HL-60 (cell line): ENCODE data around the gene BABAM2.

ENCODE experiments used
- GABPA ChIP-seq: IDR thresholded peaks from 2 replicates; pipeline ENCODE4 v1.6.1; 2012; ENCODE audit warnings: low read depth
- POLR2AphosphoS5 ChIP-seq: IDR thresholded peaks from 2 replicates; pipeline ENCODE4 v1.6.1; 2012; ENCODE audit warnings: low read depth
- REST ChIP-seq: IDR thresholded peaks from 2 replicates; pipeline ENCODE4 v1.6.1; 2012; ENCODE audit warnings: low read depth; ENCODE audit not compliant: insufficient replicate concordance
- SPI1 ChIP-seq: IDR thresholded peaks from 2 replicates; pipeline ENCODE4 v1.6.1; 2012; ENCODE audit warnings: low read depth, mild to moderate bottlenecking, borderline replicate concordance
- TF ChIP-seq, protein P1 (sequence below): IDR thresholded peaks from one replicate; pipeline ENCODE4 v1.5.1; 2011; ENCODE audit warnings: low read length, control low read depth, inconsistent platforms; ENCODE audit not compliant: insufficient read depth

- TF ChIP-seq, protein P1, sequence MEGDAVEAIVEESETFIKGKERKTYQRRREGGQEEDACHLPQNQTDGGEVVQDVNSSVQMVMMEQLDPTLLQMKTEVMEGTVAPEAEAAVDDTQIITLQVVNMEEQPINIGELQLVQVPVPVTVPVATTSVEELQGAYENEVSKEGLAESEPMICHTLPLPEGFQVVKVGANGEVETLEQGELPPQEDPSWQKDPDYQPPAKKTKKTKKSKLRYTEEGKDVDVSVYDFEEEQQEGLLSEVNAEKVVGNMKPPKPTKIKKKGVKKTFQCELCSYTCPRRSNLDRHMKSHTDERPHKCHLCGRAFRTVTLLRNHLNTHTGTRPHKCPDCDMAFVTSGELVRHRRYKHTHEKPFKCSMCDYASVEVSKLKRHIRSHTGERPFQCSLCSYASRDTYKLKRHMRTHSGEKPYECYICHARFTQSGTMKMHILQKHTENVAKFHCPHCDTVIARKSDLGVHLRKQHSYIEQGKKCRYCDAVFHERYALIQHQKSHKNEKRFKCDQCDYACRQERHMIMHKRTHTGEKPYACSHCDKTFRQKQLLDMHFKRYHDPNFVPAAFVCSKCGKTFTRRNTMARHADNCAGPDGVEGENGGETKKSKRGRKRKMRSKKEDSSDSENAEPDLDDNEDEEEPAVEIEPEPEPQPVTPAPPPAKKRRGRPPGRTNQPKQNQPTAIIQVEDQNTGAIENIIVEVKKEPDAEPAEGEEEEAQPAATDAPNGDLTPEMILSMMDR, result no peak
- TF ChIP-seq POLR2AphosphoS5, result no peak
- TF ChIP-seq SPI1, result no peak
- TF ChIP-seq GABPA, result no peak
- TF ChIP-seq REST, result no peak
Observed at GRCh38 chr2:28201671-28202180, 311.2 kb downstream of the BABAM2 start.
